HK-2 (cell line): ENCODE results near the gene SGK1.

Experiments used
- DNase-seq: peaks from one replicate; pipeline ENCODE4 v3.0.0-alpha.2; 2018; ENCODE audit not compliant: unreplicated experiment

Gene SGK1

DNA sequence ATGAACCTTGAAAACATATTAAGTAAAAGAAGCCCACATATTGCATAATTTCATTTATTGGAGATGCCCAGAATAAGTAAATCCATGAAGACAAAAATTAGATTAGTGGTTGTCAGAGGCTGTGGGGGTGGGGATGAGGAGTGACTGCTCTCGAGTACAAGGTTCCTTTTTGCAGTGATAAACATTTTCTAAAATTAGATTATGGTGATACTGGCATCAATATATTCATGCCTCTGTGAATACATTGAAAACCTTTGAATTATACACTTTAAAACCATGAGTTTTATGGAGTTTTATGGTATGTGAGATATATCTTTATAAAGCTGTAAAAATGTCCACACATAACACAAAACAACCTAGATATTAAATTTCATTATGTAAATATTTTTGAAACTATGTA, 189.8 kb downstream of the SGK1 start:
- DNase-seq: no peak

- DNase-seq: no peak
These were observed 194.2 kb downstream of the SGK1 start for GRCh38 chr6:134123666-134124208.

DNA sequence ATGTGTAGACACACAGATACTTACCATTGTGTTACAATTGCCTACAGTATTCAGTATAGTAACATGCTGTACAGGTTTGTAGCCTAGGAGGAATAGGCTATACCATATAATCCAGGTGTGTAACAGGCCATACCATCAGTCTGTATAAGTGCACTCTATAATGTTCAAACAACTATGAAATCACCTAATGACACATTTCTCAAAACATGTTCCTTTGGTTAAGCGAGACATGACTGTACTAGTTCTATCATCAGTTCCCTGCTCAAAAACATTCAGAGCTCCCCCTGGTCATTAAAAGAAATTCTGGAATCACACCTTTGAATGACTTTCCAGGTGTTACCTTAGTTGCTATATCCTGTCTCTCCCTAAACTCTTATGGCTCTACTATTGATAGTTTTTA, 195.1 kb downstream of the SGK1 start:
- no peak for DNase-seq

- no peak for DNase-seq
These were observed 198.4 kb downstream of the SGK1 start for GRCh38 chr6:134119486-134119885.
